Endothelial cell (in vitro differentiated cells): Measurements from ENCODE around the gene C5. TPM values are rescaled to one million over a fixed set of nuclear protein-coding genes. Genes with fewer than 3 reads are reported as not detected.
A peak's percentile ranks its signal among the peaks of the same experiment; 100 is the strongest.

Experiments used
- DNase-seq: peaks from one replicate; pipeline ENCODE4 v3.0.0; 2021; ENCODE audit warnings: low spot score
- H3K27ac Mint-ChIP-seq: one replicate; pipeline ENCODE4 v1.8.0; 2021; ENCODE audit warnings: mixed read lengths, inconsistent platforms; ENCODE audit not compliant: unreplicated experiment
- H3K27me3 Mint-ChIP-seq: one replicate; pipeline ENCODE4 v1.8.0; 2021; ENCODE audit warnings: mild to moderate bottlenecking, moderate library complexity, mixed read lengths, inconsistent platforms; ENCODE audit not compliant: unreplicated experiment
- H3K36me3 Mint-ChIP-seq: one replicate; pipeline ENCODE4 v1.8.0; 2021; ENCODE audit warnings: mild to moderate bottlenecking, low read depth, mixed read lengths, inconsistent platforms; ENCODE audit not compliant: unreplicated experiment
- H3K4me1 Mint-ChIP-seq: one replicate; pipeline ENCODE4 v1.8.0; 2021; ENCODE audit warnings: mild to moderate bottlenecking, mixed read lengths, inconsistent platforms; ENCODE audit not compliant: unreplicated experiment
- H3K4me3 Mint-ChIP-seq: one replicate; pipeline ENCODE4 v1.8.0; 2021; ENCODE audit warnings: mild to moderate bottlenecking, mixed read lengths, inconsistent platforms; ENCODE audit not compliant: unreplicated experiment
- H3K9me3 Mint-ChIP-seq: one replicate; pipeline ENCODE4 v1.8.0; 2021; ENCODE audit warnings: mixed read lengths, inconsistent platforms; ENCODE audit not compliant: unreplicated experiment
- total RNA-seq: library from RNA; stranded (reverse); fragmentation: NEBNext Ultra II Directional; extraction: Animal tissue kit (Norgen Biotek cat#: 25700); gene quantifications from one replicate; pipeline ENCODE4 v1.2.1, GENCODE V29; 2021; ENCODE audit not compliant: unreplicated experiment
- TF ChIP-seq, protein P1 (sequence below): fragments of 200-600 bp; sonication (generic); IDR thresholded peaks from one replicate; pipeline ENCODE4 v1.5.0; 2021; ENCODE audit warnings: antibody characterized with exemption; ENCODE audit not compliant: unreplicated experiment

Gene C5
- total RNA-seq, 1 donor from 2014 or later: 0.41 TPM

DNA sequence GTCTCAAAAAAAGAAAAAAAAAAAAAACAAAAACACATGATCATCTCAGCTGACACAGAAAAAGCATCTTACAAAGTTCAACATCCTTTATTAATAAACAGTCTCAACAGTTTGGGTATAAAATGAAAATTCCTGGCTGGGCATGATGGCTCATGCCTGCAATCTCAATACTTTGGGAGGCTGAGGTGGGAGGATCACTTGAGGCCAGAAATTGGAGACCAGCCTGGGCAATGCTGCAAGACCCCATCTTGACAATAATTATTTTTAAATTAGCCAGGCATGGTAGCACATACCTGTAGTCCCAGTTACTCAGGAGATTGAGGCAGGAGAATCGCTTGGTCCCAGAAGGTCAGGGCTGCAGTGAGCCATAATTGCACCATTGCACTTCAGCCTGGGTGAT is 16.8 kb upstream of the C5 start:
- no peak for DNase-seq
- H3K27me3 Mint-ChIP-seq: no peaks in the 10 kb centered on the region
- no peaks in the 10 kb centered on the region for H3K36me3 Mint-ChIP-seq
- no peaks in the 10 kb centered on the region for H3K9me3 Mint-ChIP-seq
- H3K27ac Mint-ChIP-seq: no peak overlapping the region
- H3K4me3 Mint-ChIP-seq: no peak overlapping the region
- no peaks in the 10 kb centered on the region for H3K4me1 Mint-ChIP-seq
- TF ChIP-seq, protein P1, sequence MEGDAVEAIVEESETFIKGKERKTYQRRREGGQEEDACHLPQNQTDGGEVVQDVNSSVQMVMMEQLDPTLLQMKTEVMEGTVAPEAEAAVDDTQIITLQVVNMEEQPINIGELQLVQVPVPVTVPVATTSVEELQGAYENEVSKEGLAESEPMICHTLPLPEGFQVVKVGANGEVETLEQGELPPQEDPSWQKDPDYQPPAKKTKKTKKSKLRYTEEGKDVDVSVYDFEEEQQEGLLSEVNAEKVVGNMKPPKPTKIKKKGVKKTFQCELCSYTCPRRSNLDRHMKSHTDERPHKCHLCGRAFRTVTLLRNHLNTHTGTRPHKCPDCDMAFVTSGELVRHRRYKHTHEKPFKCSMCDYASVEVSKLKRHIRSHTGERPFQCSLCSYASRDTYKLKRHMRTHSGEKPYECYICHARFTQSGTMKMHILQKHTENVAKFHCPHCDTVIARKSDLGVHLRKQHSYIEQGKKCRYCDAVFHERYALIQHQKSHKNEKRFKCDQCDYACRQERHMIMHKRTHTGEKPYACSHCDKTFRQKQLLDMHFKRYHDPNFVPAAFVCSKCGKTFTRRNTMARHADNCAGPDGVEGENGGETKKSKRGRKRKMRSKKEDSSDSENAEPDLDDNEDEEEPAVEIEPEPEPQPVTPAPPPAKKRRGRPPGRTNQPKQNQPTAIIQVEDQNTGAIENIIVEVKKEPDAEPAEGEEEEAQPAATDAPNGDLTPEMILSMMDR: no peak

DNA sequence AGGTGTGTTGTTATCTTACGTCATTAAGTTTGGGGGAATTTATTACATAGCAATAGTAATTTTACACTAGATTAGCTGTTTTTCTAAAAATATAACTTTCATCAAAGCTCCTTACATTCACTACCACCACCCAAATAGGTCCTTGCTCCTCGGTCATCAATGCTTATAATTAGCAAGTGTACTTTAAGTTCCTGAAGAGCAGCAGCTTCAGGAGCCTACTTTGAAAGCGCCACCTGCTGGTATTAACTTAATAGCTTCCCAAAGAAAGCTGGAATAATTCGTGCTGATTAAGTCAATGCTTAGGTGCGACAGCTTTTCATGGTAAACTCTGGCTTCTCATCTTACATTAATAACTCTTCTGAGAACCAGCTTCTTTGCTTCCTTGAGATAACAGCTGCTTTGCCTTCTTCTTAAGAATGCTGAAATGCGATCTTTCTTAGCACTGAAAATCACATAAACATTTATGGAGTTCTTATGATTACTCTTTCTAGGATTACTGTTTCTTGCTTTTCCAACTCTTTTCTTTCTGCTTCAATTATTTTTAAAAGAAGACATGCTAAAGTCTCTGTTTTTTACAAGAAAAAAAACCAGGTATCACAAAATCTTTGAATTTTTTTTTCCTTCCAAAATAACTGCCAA is 10.0 kb upstream of the C5 start:
- Mint-ChIP-seq H3K4me1 (no peaks in the 10 kb centered on the region), H3K4me3 (no peak overlapping the region), H3K9me3 (no peaks in the 10 kb centered on the region), H3K27me3 (no peaks in the 10 kb centered on the region), H3K27ac (no peak overlapping the region), H3K36me3 (no peaks in the 10 kb centered on the region)
- peak; percentile 51 for DNase-seq
- TF ChIP-seq, protein P1: peak; percentile 76

DNA sequence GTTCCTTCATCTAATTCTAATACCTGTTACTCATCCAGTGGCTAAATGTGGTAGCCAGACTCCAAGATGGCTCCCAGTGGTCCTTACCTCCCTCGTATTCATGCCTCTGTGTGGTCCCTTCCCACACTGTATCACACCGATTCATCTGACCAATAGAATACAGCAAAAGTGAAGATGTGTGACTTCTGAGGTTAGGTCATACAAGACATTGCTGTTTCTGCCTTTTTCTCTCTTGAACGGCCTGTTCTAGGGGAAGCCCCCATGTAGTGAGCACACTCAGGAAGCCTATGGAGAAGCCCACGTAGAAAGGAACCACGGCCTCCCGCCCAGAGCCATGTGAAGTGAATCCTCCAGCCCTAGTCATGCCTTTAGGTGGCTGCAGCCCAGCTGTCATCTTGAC is 9.4 kb upstream of the C5 start:
- no peaks in the 10 kb centered on the region for H3K36me3 Mint-ChIP-seq
- no peaks in the 10 kb centered on the region for H3K9me3 Mint-ChIP-seq
- no peak for DNase-seq
- H3K27me3 Mint-ChIP-seq: no peaks in the 10 kb centered on the region
- H3K27ac Mint-ChIP-seq: no peak overlapping the region
- TF ChIP-seq, protein P1: no peak
- no peaks in the 10 kb centered on the region for H3K4me1 Mint-ChIP-seq
- no peak overlapping the region for H3K4me3 Mint-ChIP-seq

DNA sequence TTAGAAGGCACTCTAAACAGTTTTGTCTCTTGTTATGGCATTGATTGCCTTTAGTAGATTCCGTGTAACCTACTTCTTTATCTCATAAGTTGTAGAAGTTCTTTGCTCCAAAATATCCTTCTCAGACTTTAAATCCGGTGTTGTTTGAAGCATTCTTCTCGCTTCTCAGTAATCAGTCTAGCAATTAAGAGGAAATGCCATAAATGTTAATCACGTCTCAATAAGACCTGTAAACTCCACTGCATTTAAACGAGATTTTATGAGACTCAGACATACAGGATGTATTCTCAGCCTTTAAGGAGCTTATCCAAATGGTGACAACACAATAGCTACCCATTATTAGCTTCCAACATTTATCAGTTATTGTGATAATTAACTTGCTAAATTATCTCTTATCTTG is 7.7 kb upstream of the C5 start:
- Mint-ChIP-seq H3K27me3 (no peaks in the 10 kb centered on the region), H3K4me1 (no peaks in the 10 kb centered on the region), H3K4me3 (no peak overlapping the region), H3K36me3 (no peaks in the 10 kb centered on the region), H3K27ac (no peak overlapping the region), H3K9me3 (no peaks in the 10 kb centered on the region)
- TF ChIP-seq, protein P1: no peak
- DNase-seq: no peak

DNA sequence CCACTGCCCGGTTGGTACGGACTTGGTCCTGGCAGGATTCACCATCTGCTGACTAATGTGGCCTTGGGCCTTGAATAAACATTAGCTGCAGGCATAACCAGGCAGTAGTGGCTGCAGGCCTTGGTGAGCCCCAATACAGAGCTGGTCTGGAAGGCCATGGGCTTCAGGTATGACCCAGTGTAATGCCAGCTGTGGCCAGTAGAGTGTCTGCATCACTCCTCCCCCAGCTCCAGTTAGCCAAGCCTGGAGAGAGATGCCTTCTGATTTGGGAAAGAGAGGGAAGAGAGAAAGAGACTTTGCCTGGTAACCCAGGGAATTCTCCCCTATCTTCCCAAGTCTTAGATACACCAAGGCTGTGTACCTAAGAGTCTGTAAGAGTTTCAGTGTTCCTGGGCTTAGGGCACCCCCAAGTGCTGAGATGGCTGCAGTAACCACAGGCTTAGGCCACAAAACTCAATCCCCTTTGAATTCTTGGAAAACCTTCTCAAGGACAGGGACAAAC is 5.6 kb upstream of the C5 start:
- no peaks in the 10 kb centered on the region for H3K27me3 Mint-ChIP-seq
- no peaks in the 10 kb centered on the region for H3K9me3 Mint-ChIP-seq
- no peak overlapping the region for H3K4me3 Mint-ChIP-seq
- H3K4me1 Mint-ChIP-seq: no peaks in the 10 kb centered on the region
- TF ChIP-seq, protein P1: peak; percentile 69
- no peak overlapping the region for H3K27ac Mint-ChIP-seq
- DNase-seq: peak; percentile 38
- H3K36me3 Mint-ChIP-seq: no peaks in the 10 kb centered on the region
